ENCODE results near the gene ZPLD1.

GRCh38 chr3:102511168-102511567, 76.4 kb downstream of the ZPLD1 start:
- TF ChIP-seq CTCF (IDR thresholded peaks at IDR 0.05) (no peak), POLR2A (IDR thresholded peaks at IDR 0.05) (no peak), POLR2AphosphoS5 (IDR thresholded peaks at IDR 0.05) (no peak), EP300 (IDR thresholded peaks at IDR 0.05) (no peak)
